Neuronal stem cell (in vitro differentiated cells): ENCODE measurements around the gene SRSF9.

Experiments
- DNase-seq: peaks from one replicate; pipeline ENCODE4 v3.0.0-alpha.2; 2013; ENCODE audit warnings: low spot score
- H2AFZ ChIP-seq: one replicate; pipeline ENCODE4 v1.6.1; 2013; ENCODE audit warnings: mild to moderate bottlenecking, low read length, inconsistent platforms
- H2AK5ac ChIP-seq: 2 replicates; pipeline ENCODE4 v1.6.1; 2013; ENCODE audit warnings: low read depth, mild to moderate bottlenecking, inconsistent platforms, low read length, moderate library complexity, mixed read lengths
- H2BK120ac ChIP-seq: 2 replicates; pipeline ENCODE4 v1.6.1; 2013; ENCODE audit warnings: low read depth, mild to moderate bottlenecking, inconsistent platforms, low read length, moderate library complexity, mixed read lengths
- H2BK12ac ChIP-seq: one replicate; pipeline ENCODE4 v1.6.1; 2013; ENCODE audit warnings: low read length, inconsistent platforms
- H2BK15ac ChIP-seq: 2 replicates; pipeline ENCODE4 v1.6.1; 2013; ENCODE audit warnings: mild to moderate bottlenecking, low read length, inconsistent platforms, mixed read lengths
- H2BK5ac ChIP-seq: one replicate; pipeline ENCODE4 v1.6.1; 2013; ENCODE audit warnings: inconsistent platforms, mild to moderate bottlenecking, low read length, moderate library complexity
- H3K14ac ChIP-seq: one replicate; pipeline ENCODE4 v1.6.1; 2013; ENCODE audit warnings: low read length, inconsistent platforms
- H3K18ac ChIP-seq: 2 replicates; pipeline ENCODE4 v1.6.1; 2013; ENCODE audit warnings: low read length, inconsistent platforms
- H3K23ac ChIP-seq: 2 replicates; pipeline ENCODE4 v1.6.1; 2013; ENCODE audit warnings: low read depth, mild to moderate bottlenecking, mixed read lengths, low read length, inconsistent platforms; ENCODE audit not compliant: poor library complexity
- H3K27ac ChIP-seq: replicated peaks from 3 replicates; pipeline ENCODE4 v1.5.1; 2013; ENCODE audit warnings: low read length, inconsistent platforms
- H3K27me3 ChIP-seq, 3 experiments: 2 replicates each; pipeline ENCODE4 v1.6.1; 2013; ENCODE audit warnings: low read length in 3 of 3, mild to moderate bottlenecking in 2 of 3, inconsistent platforms in 1 of 3, low read depth in 1 of 3, mixed read lengths in 1 of 3, moderate library complexity in 1 of 3; ENCODE audit not compliant: control insufficient read depth in 3 of 3, insufficient read depth in 3 of 3
- H3K36me3 ChIP-seq, 2 donors: replicated peaks in 1 of 2; 2 replicates each; pipeline ENCODE4 v1.6.1; 2013; ENCODE audit warnings: low read length in 2 of 2; ENCODE audit not compliant: control insufficient read depth in 2 of 2, insufficient read depth in 2 of 2
- H3K4ac ChIP-seq: 2 replicates; pipeline ENCODE4 v1.6.1; 2013; ENCODE audit warnings: inconsistent platforms, mild to moderate bottlenecking, low read length, moderate library complexity
- H3K4me1 ChIP-seq, 2 donors: 1 replicate in 1 of 2; 2 replicates in 1 of 2; pipeline ENCODE4 v1.6.1; 2013; ENCODE audit warnings: low read length in 2 of 2, low read depth in 1 of 2; ENCODE audit not compliant: control insufficient read depth in 2 of 2, insufficient read depth in 1 of 2
- H3K4me2 ChIP-seq: one replicate; pipeline ENCODE4 v1.6.1; 2013; ENCODE audit warnings: mild to moderate bottlenecking, low read length, inconsistent platforms; ENCODE audit not compliant: insufficient read depth, poor library complexity, severe bottlenecking
- H3K4me3 ChIP-seq, 2 donors: 2 replicates each; pipeline ENCODE4 v1.5.1; 2013; ENCODE audit warnings: low read length in 2 of 2, mild to moderate bottlenecking in 2 of 2, inconsistent platforms in 1 of 2, moderate library complexity in 1 of 2
- H3K79me1 ChIP-seq: one replicate; pipeline ENCODE4 v1.6.1; 2013; ENCODE audit warnings: low read depth, mild to moderate bottlenecking, inconsistent platforms, low read length, moderate library complexity
- H3K9ac ChIP-seq: one replicate; pipeline ENCODE4 v1.6.1; 2013; ENCODE audit warnings: mild to moderate bottlenecking, low read depth, low read length, inconsistent platforms; ENCODE audit not compliant: poor library complexity
- H3K9me3 ChIP-seq, 2 donors: replicated peaks in 1 of 2; 2 replicates each; pipeline versions ENCODE3 to v1.6.1; 2013; ENCODE audit warnings: low read length in 2 of 2, mild to moderate bottlenecking in 2 of 2, inconsistent platforms in 1 of 2, low read depth in 1 of 2, mixed read lengths in 1 of 2, moderate library complexity in 1 of 2; ENCODE audit not compliant: control insufficient read depth in 2 of 2, insufficient read depth in 1 of 2
- H4K8ac ChIP-seq: one replicate; pipeline ENCODE4 v1.6.1; 2013; ENCODE audit warnings: low read depth, mild to moderate bottlenecking, inconsistent platforms, low read length, moderate library complexity
- H4K91ac ChIP-seq: one replicate; pipeline ENCODE4 v1.6.1; 2013; ENCODE audit warnings: low read length, low read depth, mild to moderate bottlenecking, inconsistent platforms; ENCODE audit not compliant: poor library complexity
- WGBS, 2 donors: extraction: QIAGEN DNeasy Blood & Tissue Kit; methylation state at CpG; one replicate each; pipeline ENCODE4 v1.1.7; 2013; ENCODE audit warnings: missing lambda C conversion rate in 2 of 2, mixed read lengths in 1 of 2; ENCODE audit not compliant: insufficient read length in 2 of 2, insufficient replicate concordance in 1 of 2; ENCODE audit errors: extremely low coverage in 2 of 2; 5-methylcytosine and 5-hydroxymethylcytosine counted together

SRSF9 gene

DNA sequence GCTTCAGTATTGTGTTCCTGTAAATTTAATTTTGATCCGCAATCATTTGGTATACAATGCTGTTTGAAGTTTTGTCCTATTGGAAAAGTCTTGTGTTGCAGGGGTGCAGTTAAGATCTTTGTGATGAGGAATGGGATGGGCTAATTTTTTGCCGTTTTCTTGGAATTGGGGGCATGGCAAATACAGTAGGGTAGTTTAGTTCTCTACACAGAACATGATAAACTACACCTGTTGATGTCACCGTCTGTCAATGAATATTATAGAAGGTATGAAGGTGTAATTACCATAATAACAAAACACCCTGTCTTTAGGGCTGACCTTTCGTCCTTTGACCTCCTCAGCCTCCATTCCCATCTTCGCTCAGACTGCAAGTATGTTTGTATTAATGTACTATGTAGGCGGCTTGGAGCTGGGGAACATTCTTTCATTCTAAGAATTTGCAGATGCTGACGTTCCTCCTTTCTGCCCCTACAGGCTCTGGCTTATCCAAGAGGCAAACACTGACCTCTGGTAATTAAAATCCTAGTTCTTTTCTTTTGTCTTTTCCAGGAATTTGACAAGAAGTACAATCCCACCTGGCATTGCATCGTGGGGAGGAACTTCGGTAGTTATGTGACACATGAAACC lies 28.1 kb upstream of the SRSF9 start:
- no peak overlapping the region for H3K9ac ChIP-seq
- no peak overlapping the region for H3K18ac ChIP-seq
- H2BK5ac ChIP-seq: no peak overlapping the region
- no peak overlapping the region for H3K27ac ChIP-seq
- H3K36me3 ChIP-seq: peaks cover 8 to 53% of the 10 kb centered on the region in 2 donors
- H3K79me1 ChIP-seq: no peaks in the 10 kb centered on the region
- peaks cover 6 to 10% of the 10 kb centered on the region in 2 donors for H3K4me1 ChIP-seq
- no peak overlapping the region for H2BK12ac ChIP-seq
- H3K4me3 ChIP-seq: peak overlapping the region in 1 of 2 donors; percentile 86
- H3K23ac ChIP-seq: no peak overlapping the region
- no peak for DNase-seq
- H2BK15ac ChIP-seq: no peak overlapping the region
- H2BK120ac ChIP-seq: no peak overlapping the region
- H3K27me3 ChIP-seq: no peaks in the 10 kb centered on the region
- WGBS, 2 donors: no CpG with 5 or more reads among the region's 9 CpGs
- no peak overlapping the region for H4K8ac ChIP-seq
- no peak overlapping the region for H3K14ac ChIP-seq
- no peak overlapping the region for H3K4ac ChIP-seq
- no peak overlapping the region for H2AFZ ChIP-seq
- no peaks in the 10 kb centered on the region for H3K9me3 ChIP-seq
- peak overlapping the region; percentile 75 for H3K4me2 ChIP-seq
- no peak overlapping the region for H2AK5ac ChIP-seq
- H4K91ac ChIP-seq: no peak overlapping the region

DNA sequence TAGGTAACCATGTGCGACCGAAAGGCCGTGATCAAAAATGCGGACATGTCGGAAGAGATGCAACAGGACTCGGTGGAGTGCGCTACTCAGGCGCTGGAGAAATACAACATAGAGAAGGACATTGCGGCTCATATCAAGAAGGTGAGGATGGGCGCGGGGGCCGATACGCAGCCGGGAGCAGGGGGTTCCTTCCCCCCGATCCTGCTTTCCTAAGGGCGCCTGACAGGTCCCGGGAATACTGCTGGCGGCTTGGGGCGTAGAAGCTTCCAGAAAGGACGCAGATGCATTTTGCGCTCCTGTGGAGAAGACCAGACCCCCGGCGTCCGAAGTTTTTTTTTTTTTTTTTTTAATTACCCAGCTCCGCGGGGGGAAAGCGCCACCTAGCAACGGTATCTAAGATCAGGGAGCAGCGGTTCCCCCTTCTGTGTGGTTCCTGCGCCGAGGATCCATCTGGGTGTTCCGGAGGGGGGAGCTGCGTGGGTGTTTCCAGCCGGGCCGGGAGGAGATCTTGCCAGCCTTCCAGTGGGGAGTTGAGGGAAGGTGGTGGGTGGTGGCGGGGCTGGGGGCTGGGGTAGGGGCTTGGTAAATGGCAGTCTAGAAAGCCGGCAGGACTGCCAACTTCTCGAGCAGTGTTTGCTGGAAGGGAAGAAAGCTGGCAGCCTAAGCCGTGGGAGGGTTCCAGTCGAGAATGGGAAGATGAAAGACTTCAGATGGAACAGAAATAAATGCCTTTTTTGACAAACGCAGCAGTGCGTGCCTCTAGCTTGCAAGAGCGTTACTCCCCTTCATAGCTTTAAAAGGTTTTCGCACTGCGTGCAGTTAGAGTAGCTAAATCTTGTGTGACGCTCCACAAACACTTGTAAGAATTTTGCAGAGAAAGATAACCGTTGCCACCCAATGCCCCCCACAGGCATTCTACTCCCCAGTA lies 27.1 kb upstream of the SRSF9 start:
- peak; percentile 70 for DNase-seq
- WGBS, 2 donors: no CpG with 5 or more reads among the region's 47 CpGs

DNA sequence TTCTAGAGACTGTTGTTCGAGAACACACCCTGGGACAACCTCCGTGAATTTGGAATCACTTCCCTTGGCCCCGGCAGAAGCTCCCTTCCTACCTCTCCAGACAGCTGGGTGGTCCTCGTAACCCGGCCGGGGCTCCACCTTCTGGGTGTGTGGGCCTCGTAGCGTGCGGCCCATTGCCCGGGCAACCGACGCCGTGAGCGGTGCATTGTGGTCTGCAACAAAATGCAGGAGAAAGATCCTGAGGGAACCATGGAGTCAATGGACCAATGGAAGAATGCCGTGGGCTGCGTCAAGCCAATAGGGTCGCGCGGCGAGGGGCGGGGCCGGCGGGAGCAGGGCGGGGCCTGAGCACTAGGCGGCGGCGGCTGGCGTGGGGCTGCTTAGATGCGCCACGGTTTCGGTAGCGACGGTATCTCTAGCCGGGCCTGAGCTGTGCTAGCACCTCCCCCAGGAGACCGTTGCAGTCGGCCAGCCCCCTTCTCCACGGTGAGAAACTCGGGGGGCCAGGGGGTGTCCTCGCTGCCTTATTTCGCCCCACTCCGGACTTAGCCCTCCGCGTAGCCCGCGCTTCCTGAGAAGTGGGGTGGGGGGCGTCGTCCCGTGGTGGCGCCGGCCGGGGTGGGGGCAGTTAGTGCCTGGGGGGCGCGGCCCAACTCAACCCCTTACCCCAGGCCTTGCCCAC lies 26.3 kb upstream of the SRSF9 start, which contains the start of gene DYNLL1:
Gene DYNLL1, plus strand, starts transcription at position 383 of the 682 bp plus-strand sequence. CDS start 309 bp downstream, outside the sequence.
- Histone ChIP-seq H2BK5ac (peak within 1 kb of the TSS; percentile 30), H3K18ac (peak within 1 kb of the TSS; percentile 95), H2AFZ (peak within 1 kb of the TSS; percentile 86), H4K91ac (no peak within 1 kb of the TSS), H2BK15ac (no peak within 1 kb of the TSS), H3K23ac (peak within 1 kb of the TSS; percentile 97), H3K4me3 (peak within 1 kb of the TSS; percentile 86 to 88), H4K8ac (no peak within 1 kb of the TSS), H2BK120ac (no peak within 1 kb of the TSS), H3K27ac (peak within 1 kb of the TSS; percentile 65), H3K9me3 (no peaks in the 10 kb centered on the region), H2BK12ac (no peak within 1 kb of the TSS), H3K4ac (no peak within 1 kb of the TSS), H3K14ac (no peak within 1 kb of the TSS), H3K36me3 (peaks cover 6 to 48% of the 10 kb centered on the region in 2 donors), H3K27me3 (no peaks in the 10 kb centered on the region), H3K4me2 (peak within 1 kb of the TSS; percentile 75), H3K4me1 (peaks cover 6 to 10% of the 10 kb centered on the region in 2 donors), H3K9ac (peak within 1 kb of the TSS; percentile 85), H2AK5ac (peak within 1 kb of the TSS; percentile 65), H3K79me1 (no peaks in the 10 kb centered on the region)
- WGBS, 2 donors: no CpG with 5 or more reads among the region's 53 CpGs
- DNase-seq: peak; percentile 99

More for the DNA sequence above, 27.1 kb upstream of the SRSF9 start:
- H2BK15ac ChIP-seq: no peak overlapping the region
- peak overlapping the region; percentile 86 for H2AFZ ChIP-seq
- no peaks in the 10 kb centered on the region for H3K9me3 ChIP-seq
- H2BK120ac ChIP-seq: no peak overlapping the region
- no peak overlapping the region for H3K23ac ChIP-seq
- peak overlapping the region; percentile 86 to 88 for H3K4me3 ChIP-seq
- H3K14ac ChIP-seq: no peak overlapping the region
- H3K79me1 ChIP-seq: no peaks in the 10 kb centered on the region
- peak overlapping the region; percentile 95 for H3K18ac ChIP-seq
- H3K4ac ChIP-seq: no peak overlapping the region
- H2BK5ac ChIP-seq: peak overlapping the region; percentile 30
- no peak overlapping the region for H2BK12ac ChIP-seq
- H3K9ac ChIP-seq: peak overlapping the region; percentile 85
- peaks cover 6 to 10% of the 10 kb centered on the region in 2 donors for H3K4me1 ChIP-seq
- H4K91ac ChIP-seq: no peak overlapping the region
- no peak overlapping the region for H4K8ac ChIP-seq
- peak overlapping the region; percentile 65 for H2AK5ac ChIP-seq
- peaks cover 8 to 48% of the 10 kb centered on the region in 2 donors for H3K36me3 ChIP-seq
- H3K27me3 ChIP-seq: no peaks in the 10 kb centered on the region
- H3K27ac ChIP-seq: peak overlapping the region; percentile 65
- H3K4me2 ChIP-seq: peak overlapping the region; percentile 75
